Tibial nerve (tissue), 4 donors: ENCODE measurements around the gene CCNT2. TPM values are rescaled to one million over a fixed set of nuclear protein-coding genes. Genes with fewer than 3 reads are reported as not detected.
A peak's percentile ranks its signal among the peaks of the same experiment; 100 is the strongest.

ENCODE experiments used
- DNase-seq, 2 donors: peaks; one replicate each; pipeline ENCODE4 v3.0.0-alpha.2; 2019; ENCODE audit warnings: low spot score in 2 of 2
- H3K27ac ChIP-seq, 4 donors: fragments of 200-600 bp; sonication (generic) in 3 of 4; one replicate each; pipeline ENCODE4 v1.5.1; 2017 to 2019; ENCODE audit warnings: mild to moderate bottlenecking in 1 of 4
- H3K27me3 ChIP-seq, 2 donors: fragments of 200-600 bp; sonication (generic) in 1 of 2; one replicate each; pipeline versions ENCODE4 v1.5.1 to v1.6.0; 2017 to 2019
- H3K36me3 ChIP-seq, 3 donors: fragments of 200-600 bp; sonication (generic); one replicate each; pipeline ENCODE4 v1.5.1; 2018 to 2019
- H3K4me1 ChIP-seq, 4 donors: fragments of 200-600 bp; sonication (generic) in 3 of 4; one replicate each; pipeline ENCODE4 v1.5.1; 2017 to 2019
- H3K4me3 ChIP-seq, 4 donors: fragments of 200-600 bp; sonication (generic) in 3 of 4; one replicate each; pipeline ENCODE4 v1.5.1; 2017 to 2019; ENCODE audit warnings: mild to moderate bottlenecking in 1 of 4, moderate library complexity in 1 of 4
- H3K9me3 ChIP-seq, 4 donors: fragments of 200-600 bp; sonication (generic) in 3 of 4; one replicate each; pipeline ENCODE4 v1.5.1; 2017 to 2019
- CTCF ChIP-seq, 5 experiments: fragments of 200-600 bp in 3 of 5; fragments of 450-650 bp in 2 of 5; sonication (generic) in 3 of 5; IDR thresholded peaks; one replicate each; pipeline ENCODE4 v1.5.1; 2016 to 2019; ENCODE audit warnings: antibody characterized with exemption in 5 of 5, mild to moderate bottlenecking in 3 of 5, moderate library complexity in 2 of 5
- EP300 ChIP-seq, 2 donors: sonication (generic); formaldehyde crosslinking; IDR thresholded peaks; one replicate each; pipeline ENCODE4 v1.6.1; 2017; ENCODE audit warnings: antibody characterized with exemption in 2 of 2, mild to moderate bottlenecking in 1 of 2
- POLR2A ChIP-seq, 2 donors: fragments of 450-650 bp; IDR thresholded peaks; one replicate each; pipeline ENCODE4 v1.6.1; 2017; ENCODE audit warnings: antibody characterized with exemption in 2 of 2, mild to moderate bottlenecking in 2 of 2, moderate library complexity in 2 of 2
- WGBS, 2 donors: methylation state at CpG; one replicate each; pipeline ENCODE4 v1.1.5; 2018; 5-methylcytosine and 5-hydroxymethylcytosine counted together
- total RNA-seq, 4 donors: library from RNA; depleted of rRNA; stranded (reverse); fragments of >200 nt; gene quantifications; one replicate each; pipeline ENCODE4 v1.1.0, GENCODE V29; 2016

CCNT2 gene
- total RNA-seq, 4 donors from 2014 or later = 29.7 to 45.4 (median 31.9) TPM

GRCh38 chr2:134919341-134920210, 954 bp downstream of the CCNT2 start:
- H3K4me1 ChIP-seq = peaks cover 0 to 61% (median 26%) of the 10 kb centered on the region in 4 donors
- no peaks in the 10 kb centered on the region for H3K9me3 ChIP-seq
- peaks cover 0 to 3% (median 0%) of the 10 kb centered on the region in 3 donors for H3K36me3 ChIP-seq
- TF ChIP-seq CTCF (IDR thresholded peaks at IDR 0.05) (no peak), EP300 (IDR thresholded peaks at IDR 0.05) (no peak), POLR2A (IDR thresholded peaks at IDR 0.05) (no peak)
- peak overlapping the region; percentile 72 to 94 (median 84) for H3K4me3 ChIP-seq
- 1% methylated on average over 29 to 30 of the region's 30 CpGs for WGBS, 2 donors
- H3K27me3 ChIP-seq = no peaks in the 10 kb centered on the region
- DNase-seq = peak in 1 of 2 donors; percentile 16
- peak overlapping the region; percentile 91 to 98 (median 96) for H3K27ac ChIP-seq

DNA sequence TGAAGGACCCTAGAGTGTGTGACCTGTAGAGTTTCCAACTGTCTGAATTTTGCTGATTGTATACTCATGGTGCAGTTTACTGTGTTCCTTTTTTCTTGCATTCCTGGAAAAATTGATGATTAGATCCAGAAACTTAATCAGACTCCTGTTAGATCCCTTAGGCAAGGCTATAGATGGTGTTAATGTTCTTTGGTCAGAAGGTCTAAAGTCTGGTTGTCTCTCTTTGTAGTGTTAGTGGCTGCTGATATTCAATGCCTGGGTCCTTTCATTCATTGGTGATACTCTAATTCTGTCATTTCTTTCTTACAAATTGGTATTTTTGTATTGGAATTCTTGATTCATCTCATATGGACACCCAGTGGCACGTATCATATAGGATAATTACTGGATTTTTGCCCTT, 6.3 kb downstream of the CCNT2 start:
- H3K27me3 ChIP-seq = no peaks in the 10 kb centered on the region
- no peaks in the 10 kb centered on the region for H3K9me3 ChIP-seq
- H3K36me3 ChIP-seq = peaks cover 0 to 8% (median 0%) of the 10 kb centered on the region in 3 donors
- H3K4me1 ChIP-seq = peaks cover 0 to 89% (median 28%) of the 10 kb centered on the region in 4 donors
- no peak overlapping the region for H3K4me3 ChIP-seq
- 88 to 95% methylated on average over 1 of the region's 1 CpG for WGBS, 2 donors
- no peak for TF ChIP-seq EP300 (IDR thresholded peaks at IDR 0.05)
- TF ChIP-seq CTCF (IDR thresholded peaks at IDR 0.05) = no peak
- no peak for TF ChIP-seq POLR2A (IDR thresholded peaks at IDR 0.05)
- H3K27ac ChIP-seq = no peak overlapping the region
- DNase-seq = no peak

GRCh38 chr2:134926231-134926931, 7.8 kb downstream of the CCNT2 start:
- Histone ChIP-seq H3K4me1 (peaks cover 0 to 75% (median 18%) of the 10 kb centered on the region in 4 donors), H3K9me3 (no peaks in the 10 kb centered on the region), H3K4me3 (no peak overlapping the region), H3K27ac (no peak overlapping the region), H3K27me3 (no peaks in the 10 kb centered on the region), H3K36me3 (peaks cover 0 to 8% (median 0%) of the 10 kb centered on the region in 3 donors)
- DNase-seq = no peak
- no peak for TF ChIP-seq EP300 (IDR thresholded peaks at IDR 0.05)
- WGBS, 2 donors = 66 to 74% methylated on average over 3 of the region's 3 CpGs

GRCh38 chr2:134927195-134927594, 8.6 kb downstream of the CCNT2 start:
- no peak for TF ChIP-seq CTCF (IDR thresholded peaks at IDR 0.05)
- no peak for TF ChIP-seq POLR2A (IDR thresholded peaks at IDR 0.05)
- TF ChIP-seq EP300 (IDR thresholded peaks at IDR 0.05) = no peak
- no peak for DNase-seq
- no peaks in the 10 kb centered on the region for H3K9me3 ChIP-seq
- H3K36me3 ChIP-seq = peaks cover 0 to 12% (median 0%) of the 10 kb centered on the region in 3 donors
- H3K4me1 ChIP-seq = peaks cover 0 to 73% (median 12%) of the 10 kb centered on the region in 4 donors
- H3K4me3 ChIP-seq = no peak overlapping the region
- WGBS, 2 donors = 91% methylated on average over 3 of the region's 3 CpGs
- H3K27me3 ChIP-seq = no peaks in the 10 kb centered on the region
- no peak overlapping the region for H3K27ac ChIP-seq

- Histone ChIP-seq H3K9me3 (no peaks in the 10 kb centered on the region), H3K4me1 (peaks cover 5 to 64% (median 18%) of the 10 kb centered on the region in 4 donors), H3K4me3 (no peak overlapping the region), H3K27ac (no peak overlapping the region), H3K36me3 (peaks cover 0 to 15% (median 0%) of the 10 kb centered on the region in 3 donors), H3K27me3 (no peaks in the 10 kb centered on the region)
- WGBS, 2 donors = 91 to 92% methylated on average over 3 of the region's 3 CpGs
- TF ChIP-seq POLR2A (IDR thresholded peaks at IDR 0.05) = no peak
- no peak for DNase-seq
Measured at GRCh38 chr2:134932864-134933526, 14.4 kb downstream of the CCNT2 start.
